HG03159 (cell line): Measurements from ENCODE around the gene DALRD3.

Source experiments
- ATAC-seq: cut with Tn5 transposase; IDR thresholded peaks from one replicate; pipeline ENCODE4 v1.9.1; 2021; ENCODE audit warnings: mild to moderate bottlenecking, moderate library complexity; ENCODE audit not compliant: unreplicated experiment

Gene DALRD3

GRCh38 chr3:48982686-48983085 lies 35.7 kb downstream of the DALRD3 start:
- no peak for ATAC-seq

GRCh38 chr3:48982016-48982415 lies 36.4 kb downstream of the DALRD3 start:
- no peak for ATAC-seq

GRCh38 chr3:48980295-48980694 lies 38.1 kb downstream of the DALRD3 start:
- no peak for ATAC-seq

GRCh38 chr3:48979451-48979850 lies 38.9 kb downstream of the DALRD3 start:
- no peak for ATAC-seq

GRCh38 chr3:48974076-48974864 lies 44.1 kb downstream of the DALRD3 start:
- ATAC-seq: no peak

GRCh38 chr3:48970586-48970985 lies 47.8 kb downstream of the DALRD3 start:
- no peak for ATAC-seq

GRCh38 chr3:48966876-48967361 lies 51.5 kb downstream of the DALRD3 start:
- ATAC-seq: no peak

GRCh38 chr3:48966367-48966766 lies 52.0 kb downstream of the DALRD3 start:
- no peak for ATAC-seq
